ENCODE results near the gene AKAP1.
A peak's percentile ranks its signal among the peaks of the same experiment; 100 is the strongest.

Gene AKAP1, protein sequence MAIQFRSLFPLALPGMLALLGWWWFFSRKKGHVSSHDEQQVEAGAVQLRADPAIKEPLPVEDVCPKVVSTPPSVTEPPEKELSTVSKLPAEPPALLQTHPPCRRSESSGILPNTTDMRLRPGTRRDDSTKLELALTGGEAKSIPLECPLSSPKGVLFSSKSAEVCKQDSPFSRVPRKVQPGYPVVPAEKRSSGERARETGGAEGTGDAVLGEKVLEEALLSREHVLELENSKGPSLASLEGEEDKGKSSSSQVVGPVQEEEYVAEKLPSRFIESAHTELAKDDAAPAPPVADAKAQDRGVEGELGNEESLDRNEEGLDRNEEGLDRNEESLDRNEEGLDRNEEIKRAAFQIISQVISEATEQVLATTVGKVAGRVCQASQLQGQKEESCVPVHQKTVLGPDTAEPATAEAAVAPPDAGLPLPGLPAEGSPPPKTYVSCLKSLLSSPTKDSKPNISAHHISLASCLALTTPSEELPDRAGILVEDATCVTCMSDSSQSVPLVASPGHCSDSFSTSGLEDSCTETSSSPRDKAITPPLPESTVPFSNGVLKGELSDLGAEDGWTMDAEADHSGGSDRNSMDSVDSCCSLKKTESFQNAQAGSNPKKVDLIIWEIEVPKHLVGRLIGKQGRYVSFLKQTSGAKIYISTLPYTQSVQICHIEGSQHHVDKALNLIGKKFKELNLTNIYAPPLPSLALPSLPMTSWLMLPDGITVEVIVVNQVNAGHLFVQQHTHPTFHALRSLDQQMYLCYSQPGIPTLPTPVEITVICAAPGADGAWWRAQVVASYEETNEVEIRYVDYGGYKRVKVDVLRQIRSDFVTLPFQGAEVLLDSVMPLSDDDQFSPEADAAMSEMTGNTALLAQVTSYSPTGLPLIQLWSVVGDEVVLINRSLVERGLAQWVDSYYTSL

DNA sequence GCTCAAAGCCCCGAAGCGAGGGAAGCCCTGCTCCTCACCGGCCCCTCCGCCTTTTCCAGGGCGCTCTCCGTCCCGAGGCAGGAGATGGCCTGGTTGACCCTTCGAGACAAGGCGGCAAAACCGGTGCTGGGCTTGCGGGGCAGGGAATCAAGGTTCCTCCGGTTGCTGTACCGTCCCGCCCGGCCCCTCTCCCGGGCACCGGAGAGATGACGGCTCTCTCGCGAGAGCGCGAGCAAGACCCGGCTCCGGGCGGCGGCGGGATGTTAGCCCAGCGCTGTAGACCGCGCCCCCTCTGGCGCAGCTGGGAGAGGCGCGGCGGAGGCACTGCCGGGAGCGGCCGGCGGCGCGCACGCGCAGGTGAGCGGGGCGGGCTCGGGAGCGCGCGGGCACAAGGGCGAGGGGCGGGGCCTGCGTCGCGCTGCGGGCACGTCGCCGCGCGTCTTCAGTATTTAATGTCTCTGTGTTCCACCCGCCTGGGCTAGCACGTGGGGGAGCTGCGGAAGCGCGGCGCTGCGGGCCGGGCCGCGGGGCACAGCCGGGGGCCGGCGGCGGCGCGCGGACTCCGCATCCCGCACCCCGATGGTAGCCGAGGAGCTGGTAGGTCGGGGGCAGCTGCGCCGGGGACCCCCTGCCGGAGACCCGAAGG is at the start of gene AKAP1:
Gene AKAP1, plus strand, starts transcription at position 445 of the 646 bp plus-strand sequence. CDS start 20,219 bp downstream, outside the sequence.
- peak in 1 of 2 experiments; percentile 47 for DNase-seq

GRCh38 chr17:57035971-57036481 is 49.0 kb upstream of the AKAP1 start:
- DNase-seq = no peak

DNA sequence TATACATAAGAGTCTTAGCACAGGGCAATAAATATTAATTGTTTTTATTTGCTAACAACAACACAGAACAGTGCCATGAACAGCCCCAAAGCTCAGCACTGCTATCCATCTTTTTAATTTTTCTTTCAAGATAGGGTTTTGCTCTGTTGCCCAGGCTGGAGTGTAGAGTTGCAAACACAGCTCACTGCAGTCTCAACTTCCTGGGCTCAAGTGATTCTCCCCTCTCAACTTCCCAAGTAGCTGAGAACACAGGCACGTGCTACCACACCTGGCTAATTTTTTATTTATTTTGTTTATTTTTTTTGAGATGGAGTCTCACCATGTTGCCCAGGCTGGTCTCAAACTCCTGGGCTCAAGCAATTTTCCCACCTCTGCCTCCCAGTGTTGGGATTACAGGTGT is 47.6 kb upstream of the AKAP1 start:
- no peak for DNase-seq

DNA sequence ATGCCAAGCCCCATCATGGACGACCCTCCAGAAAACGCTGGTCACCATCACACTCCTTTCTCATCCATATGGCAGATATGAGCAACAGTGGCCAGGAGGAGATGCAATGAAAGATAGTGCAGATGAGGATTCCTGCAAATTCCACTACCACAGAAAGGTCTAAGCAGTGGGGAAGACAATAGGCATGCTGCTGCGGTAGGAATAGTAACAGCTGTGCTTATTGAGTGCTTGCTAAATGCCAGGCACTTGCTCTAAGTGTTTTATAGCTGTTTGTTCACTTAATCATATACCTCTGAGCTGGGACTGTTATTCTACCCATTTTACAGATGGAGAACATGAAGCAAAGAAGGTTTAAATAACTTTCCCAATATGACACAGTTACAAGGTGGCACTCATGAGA is 46.6 kb upstream of the AKAP1 start:
- no peak for DNase-seq

DNA sequence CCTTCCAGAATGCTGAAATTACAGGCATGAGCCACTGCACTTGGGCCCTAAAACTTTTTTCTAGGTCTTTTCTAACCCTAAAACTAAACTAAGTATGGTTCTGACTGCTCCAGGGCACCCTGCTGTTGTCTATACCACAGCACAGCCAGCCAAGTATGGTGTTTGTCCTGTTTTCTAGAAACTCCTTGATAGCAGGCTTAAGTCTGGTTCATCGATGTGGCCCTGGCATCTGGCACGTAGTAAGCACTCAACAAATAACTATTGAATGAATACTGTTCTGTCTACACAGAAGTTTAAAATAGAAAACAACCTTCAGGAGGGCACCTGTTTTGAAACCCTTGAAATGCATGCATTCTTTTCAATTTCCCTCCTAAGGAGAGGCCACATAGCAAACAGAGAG is 44.5 kb upstream of the AKAP1 start:
- no peak for DNase-seq

DNA sequence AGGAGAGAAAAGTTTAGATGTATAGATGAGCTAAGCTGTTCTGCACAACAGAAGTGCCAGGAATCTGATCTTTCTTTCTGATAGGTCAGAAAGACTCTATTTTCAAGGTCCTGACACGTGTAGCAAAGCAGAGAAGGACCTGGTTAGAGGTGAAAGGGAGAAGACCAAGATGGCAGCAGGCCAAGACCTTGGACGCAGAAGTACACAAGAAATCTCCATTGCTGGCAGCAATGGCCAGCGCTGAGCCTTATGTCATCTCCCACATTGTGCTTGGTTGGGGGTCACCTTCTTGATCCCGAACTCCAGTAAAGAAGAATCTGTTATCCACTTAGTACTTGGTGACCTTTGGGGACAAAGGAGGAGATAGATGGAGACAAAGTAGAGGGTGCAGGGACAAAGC is 41.8 kb upstream of the AKAP1 start:
- no peak for DNase-seq

- DNase-seq = no peak
Observed at GRCh38 chr17:57044976-57045867, 39.8 kb upstream of the AKAP1 start.

- DNase-seq = no peak
Observed at GRCh38 chr17:57045868-57046704, 39.0 kb upstream of the AKAP1 start.

GRCh38 chr17:57046749-57047148 is 38.3 kb upstream of the AKAP1 start:
- DNase-seq = no peak

- DNase-seq = no peak
Observed at GRCh38 chr17:57048096-57048495, 37.0 kb upstream of the AKAP1 start.

DNA sequence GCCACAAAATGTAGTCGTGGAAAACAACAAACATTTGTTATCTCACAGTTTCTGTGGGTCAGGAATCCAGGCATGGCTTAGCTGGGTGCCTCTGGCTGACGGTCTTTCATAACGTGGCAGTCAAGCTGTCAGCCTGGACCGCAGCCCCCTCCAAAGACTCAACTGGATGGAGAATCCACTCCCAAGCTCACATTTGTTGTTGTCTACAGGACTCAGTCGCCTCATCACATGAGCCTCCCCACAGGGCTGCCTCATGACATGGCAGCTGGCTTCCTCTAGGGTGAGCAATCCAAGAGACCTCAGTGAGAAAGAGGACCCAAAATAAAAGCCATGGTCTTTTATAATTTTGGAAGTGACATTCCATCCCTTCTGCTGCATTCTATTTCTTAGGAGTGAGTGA is 34.7 kb upstream of the AKAP1 start:
- no peak for DNase-seq

DNA sequence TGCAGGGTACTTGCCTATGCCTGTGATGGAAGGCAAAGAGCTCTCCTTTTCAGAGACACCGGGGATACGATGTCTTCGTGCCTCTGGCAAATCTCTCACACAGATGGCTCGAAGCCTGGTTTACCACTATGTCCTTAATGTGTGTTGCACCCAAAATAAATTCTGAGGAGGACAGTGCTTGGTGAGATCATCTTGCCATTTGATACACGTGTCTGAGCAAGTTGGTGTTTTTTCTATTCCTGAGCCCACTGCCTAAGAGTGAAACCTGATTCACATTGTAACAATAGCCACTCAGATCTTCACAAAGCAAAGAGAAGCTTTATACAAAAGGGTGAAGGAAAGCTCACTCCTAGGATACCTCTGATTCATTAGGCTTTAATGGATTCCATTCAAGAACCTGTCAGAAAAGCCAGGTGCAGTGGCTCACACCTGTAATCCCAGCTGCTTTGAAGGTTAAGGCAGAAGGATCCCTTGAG is 33.1 kb upstream of the AKAP1 start:
- no peak for DNase-seq

- DNase-seq = no peak
Observed at GRCh38 chr17:57062865-57063264, 22.2 kb upstream of the AKAP1 start.

GRCh38 chr17:57067162-57067561 is 17.9 kb upstream of the AKAP1 start:
- no peak for DNase-seq

DNA sequence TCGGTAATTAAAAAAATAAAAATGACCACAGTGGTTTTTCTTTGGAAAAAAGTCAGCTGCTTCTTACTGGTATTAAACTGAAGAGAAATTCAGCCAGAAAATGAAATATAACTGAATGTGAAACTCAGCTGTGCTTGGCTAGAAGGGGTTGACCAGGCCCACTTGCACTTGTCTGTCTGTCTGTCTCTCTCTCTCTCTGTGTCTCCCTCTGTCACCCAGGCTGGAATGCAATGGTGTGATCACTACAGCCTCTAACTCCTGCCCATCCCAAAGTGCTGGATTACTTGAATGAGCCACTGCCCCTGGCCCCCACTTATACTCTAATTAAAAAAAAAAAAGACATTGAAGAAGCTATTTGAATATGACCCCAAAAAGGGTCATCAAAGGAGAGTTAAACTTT is 17.3 kb upstream of the AKAP1 start:
- DNase-seq = no peak

DNA sequence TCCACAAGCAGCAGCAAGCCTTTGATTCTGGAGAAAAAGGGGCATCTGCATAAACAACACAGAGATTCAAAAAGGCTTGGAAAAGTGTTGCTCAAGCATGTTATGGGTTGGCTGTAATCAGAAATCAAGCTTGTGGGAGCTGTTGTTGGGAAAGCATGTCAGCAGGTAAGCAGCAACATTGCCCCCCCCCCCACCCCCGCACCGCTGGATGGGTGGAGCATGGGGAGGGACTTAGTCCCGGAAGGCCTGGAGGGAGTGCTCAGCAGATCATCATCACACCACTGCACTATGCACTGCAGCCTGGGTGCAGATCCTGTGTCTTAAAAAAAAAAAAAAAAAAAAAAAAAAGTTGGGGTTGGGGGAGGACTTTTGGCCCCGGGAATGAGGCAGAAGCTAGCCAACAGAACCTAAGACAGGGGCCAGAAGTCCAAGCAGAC is 16.8 kb upstream of the AKAP1 start:
- DNase-seq = no peak

GRCh38 chr17:57068707-57069106 is 16.3 kb upstream of the AKAP1 start:
- no peak for DNase-seq

GRCh38 chr17:57071991-57072944 is 12.8 kb upstream of the AKAP1 start:
- DNase-seq = no peak

- DNase-seq = no peak
Observed at GRCh38 chr17:57073626-57074025, 11.4 kb upstream of the AKAP1 start.

DNA sequence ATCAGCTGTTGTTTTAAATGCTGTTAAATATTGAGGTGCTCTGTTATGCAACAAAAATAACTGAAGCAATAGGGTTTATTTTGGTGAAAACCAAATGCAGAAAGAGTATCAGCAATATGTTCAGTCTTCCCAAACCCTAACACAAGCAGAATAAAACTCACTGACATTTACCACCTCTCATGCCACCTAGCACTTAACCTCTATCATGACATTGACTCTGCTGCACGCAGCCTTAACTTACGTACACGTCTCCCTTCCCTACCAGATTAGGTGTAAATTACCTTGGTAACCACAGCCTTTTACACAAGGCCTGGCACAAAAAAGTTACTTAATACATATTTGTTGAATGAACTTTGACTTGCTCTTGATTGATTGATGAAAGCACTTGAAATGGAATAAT is 9.9 kb upstream of the AKAP1 start:
- DNase-seq = no peak

Data from cerebellar nuclear complex (tissue), 1 donor.